IPS-NIHi11 (cell line): ENCODE data around the gene RAB3GAP1.
A peak's percentile ranks its signal among the peaks of the same experiment; 100 is the strongest.
"Not testable (repeated sequence)": the region's sequence is repeated elsewhere in the genome, so short reads cannot be mapped to it uniquely, and the experiment has no call there.

ENCODE experiments used
- DNase-seq: peaks from one replicate; pipeline ENCODE4 v3.0.0; 2012; ENCODE audit warnings: mixed read lengths, low spot score

RAB3GAP1 gene

DNA sequence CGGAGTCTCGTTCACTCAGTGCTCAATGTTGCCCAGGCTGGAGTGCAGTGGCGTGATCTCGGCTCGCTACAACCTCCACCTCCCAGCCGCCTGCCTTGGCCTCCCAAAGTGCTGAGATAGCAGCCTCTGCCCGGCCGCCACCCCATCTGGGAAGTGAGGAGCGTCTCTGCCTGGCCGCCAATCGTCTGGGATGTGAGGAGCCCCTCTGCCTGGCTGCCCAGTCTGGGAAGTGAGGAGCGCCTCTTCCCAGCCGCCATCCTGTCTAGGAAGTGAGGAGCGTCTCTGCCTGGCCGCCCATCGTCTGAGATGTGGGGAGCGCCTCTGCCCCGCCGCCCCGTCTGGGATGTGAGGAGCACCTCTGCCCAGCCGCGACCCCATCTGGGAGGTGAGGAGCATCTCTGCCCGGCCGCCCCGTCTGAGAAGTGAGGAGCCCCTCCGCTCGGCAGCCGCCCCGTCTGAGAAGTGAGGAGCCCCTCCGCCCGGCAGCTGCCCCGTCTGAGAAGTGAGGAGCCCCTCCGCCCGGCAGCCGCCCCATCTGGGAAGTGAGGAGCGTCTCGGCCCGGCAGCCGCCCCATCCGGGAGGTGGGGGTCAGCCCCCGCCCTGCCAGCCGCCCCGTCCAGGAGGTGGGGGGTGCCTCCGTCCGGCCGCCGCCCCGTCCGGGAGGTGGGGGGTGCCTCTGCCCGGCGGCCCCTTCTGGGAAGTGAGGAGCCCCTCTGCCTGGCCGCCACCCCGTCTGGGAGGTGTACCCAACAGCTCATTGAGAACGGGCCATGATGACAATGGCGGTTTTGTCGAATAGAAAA lies 53.6 kb downstream of the RAB3GAP1 start:
- not testable (repeated sequence) for DNase-seq

DNA sequence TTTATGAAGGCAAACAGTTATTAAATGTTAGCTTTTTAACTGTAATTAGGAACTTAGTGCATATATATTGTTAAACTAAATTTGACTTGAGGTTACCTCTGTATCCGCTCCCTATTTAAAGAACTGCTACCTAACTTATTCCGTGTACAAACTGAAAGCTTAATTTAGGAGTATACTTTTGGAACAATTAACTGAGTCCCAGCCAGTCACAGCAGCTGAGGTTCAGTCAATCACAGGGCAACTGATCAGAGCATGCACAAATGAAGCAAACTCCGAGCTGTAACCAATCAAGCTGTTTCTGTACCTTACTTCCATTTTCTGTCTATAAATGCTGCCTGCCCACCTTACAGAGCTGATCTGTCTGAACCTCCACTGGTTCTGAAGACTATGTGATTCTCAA lies 61.2 kb downstream of the RAB3GAP1 start:
- no peak for DNase-seq

DNA sequence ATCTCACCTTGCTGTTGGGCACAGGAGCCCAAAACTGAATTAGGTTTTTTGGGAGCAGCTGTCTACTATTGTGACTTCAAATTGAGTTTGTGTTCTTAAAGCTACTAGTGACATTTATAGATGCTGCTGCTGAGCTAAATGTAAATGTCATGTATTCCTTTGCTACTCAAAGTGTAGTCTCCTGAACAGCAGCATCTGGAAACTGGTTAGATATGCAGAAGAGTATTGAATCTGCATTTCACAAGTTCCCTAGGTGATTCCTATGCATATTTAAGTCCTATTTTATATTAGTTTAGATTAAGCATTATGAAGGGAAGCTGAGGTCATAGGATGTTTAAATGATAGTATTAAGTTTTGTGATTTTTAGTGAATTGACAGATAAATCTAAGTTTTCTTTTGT lies 67.5 kb downstream of the RAB3GAP1 start:
- no peak for DNase-seq

DNA sequence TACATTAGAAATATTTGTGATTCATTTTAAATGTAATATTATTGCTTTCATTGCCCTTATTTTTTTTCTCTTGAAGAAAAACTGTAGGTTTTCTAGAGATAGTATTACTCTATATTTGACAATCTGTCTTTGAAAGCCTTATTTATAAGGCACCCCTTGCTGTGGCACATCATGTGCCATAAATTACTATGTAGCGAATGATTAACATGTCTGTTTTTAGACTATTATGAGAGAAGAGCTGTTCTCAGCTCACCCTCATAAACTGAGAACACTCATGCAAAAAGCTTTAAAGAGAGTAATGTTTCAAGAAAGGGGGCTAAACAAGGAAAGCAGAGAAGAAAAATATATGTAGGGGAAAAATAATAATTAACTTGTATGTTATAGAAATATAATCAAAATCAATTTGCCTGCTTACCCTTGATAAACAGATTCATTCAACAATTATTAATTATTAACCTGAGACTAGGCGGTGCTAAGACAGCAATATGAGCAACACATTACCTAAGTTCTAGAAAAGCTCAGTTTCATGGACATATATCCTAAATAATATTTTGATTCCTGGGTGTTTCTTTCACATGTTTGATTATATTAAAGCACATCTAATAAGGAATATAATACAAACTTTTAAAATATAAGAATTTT lies 69.0 kb downstream of the RAB3GAP1 start:
- no peak for DNase-seq

DNA sequence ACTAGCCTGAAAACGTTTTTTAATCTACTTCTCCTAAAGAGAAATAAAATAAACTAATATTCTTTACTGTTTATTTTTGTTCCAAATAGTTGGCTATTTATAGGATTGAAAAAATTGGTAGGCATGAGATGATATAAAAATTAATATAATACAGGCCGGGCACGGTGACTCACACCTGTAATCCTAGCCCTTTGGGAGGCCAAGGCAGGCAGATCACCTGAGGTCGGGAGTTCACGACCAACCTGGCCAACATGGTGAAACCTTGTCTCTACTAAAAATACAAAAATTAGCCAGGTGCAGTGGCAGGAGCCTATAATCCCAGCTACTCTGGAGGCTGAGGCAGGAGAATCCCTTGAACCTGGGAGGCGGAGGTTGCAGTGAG lies 69.6 kb downstream of the RAB3GAP1 start:
- not testable (repeated sequence) for DNase-seq

DNA sequence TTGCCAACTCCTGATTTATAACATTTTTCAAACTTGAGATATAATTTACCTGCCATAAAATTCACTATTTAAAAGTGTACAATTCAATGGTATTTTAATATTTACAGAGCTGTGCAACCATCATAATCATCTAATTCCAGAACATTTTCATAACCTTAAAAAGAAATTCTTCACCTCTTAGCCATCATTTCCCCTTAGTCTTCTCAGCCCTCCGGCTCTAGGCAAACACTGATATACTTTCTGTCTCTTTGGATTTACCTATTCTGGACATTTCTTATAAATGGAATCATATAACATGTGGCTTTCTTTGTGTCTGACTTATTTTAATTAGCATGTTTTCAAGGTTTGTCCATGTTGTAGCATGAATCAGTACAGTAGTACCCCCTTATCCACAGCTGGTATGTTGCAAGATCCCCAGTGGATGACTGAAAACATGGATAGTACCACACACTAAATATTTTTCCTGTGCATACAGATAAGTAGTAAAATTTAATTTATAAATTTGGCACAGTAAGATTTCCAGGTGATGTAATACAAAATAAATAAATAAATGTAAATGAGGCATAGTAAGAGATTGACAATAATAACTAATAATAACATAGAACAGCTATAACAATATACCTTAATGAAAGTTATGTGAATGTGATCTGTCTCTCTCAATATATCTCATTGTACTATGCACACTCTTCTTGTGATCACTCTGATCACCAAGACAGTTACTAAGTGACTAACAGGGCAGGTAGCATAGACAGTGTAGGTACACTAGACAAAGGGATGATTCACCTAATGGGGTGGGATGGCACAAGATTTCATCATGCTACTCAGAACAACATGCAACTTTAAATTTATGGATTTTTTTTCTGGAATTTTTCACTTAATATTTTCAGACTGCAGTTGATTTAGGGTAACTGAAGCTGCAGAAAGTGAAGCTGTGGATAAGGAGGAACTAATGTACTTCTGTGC lies 73.1 kb downstream of the RAB3GAP1 start:
- DNase-seq = no peak

DNA sequence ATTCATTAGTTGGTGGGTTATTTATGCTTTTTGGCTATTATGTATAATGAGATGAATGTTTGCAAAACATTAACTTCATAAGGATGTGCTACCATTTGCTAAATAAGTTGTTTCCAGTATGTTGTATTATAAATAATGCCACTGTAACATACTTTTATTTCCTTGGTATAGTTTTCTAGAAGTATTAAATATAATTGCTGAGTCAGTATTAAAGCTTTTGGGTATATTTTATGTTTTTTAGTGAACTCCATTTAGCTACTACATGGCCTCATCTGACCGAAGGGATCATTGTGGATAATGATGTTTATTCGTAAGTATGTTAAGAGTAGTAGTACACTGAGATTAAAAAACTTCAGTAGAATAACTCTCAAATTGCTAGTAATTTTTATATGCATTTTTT lies 73.8 kb downstream of the RAB3GAP1 start:
- DNase-seq = no peak

DNA sequence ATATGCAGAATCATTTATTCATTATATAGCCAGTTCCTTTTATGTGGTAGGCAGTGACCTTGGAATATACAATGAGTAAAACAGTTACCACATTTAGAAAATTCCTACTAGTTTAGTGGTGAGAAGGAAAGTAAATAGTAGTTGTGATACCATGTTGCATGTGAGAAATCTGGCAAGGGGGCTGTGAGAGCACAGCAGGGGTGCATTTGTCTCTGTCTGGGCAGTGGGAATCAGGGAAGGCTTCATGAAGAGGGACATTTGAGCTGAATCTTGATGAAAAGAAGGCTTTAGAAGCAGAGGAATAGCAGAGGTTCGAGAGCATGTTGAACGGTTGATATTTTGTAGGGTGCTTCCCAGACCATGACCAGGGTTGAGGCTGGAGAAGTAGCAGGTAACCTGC lies 78.7 kb downstream of the RAB3GAP1 start:
- peak; percentile 9 for DNase-seq

DNA sequence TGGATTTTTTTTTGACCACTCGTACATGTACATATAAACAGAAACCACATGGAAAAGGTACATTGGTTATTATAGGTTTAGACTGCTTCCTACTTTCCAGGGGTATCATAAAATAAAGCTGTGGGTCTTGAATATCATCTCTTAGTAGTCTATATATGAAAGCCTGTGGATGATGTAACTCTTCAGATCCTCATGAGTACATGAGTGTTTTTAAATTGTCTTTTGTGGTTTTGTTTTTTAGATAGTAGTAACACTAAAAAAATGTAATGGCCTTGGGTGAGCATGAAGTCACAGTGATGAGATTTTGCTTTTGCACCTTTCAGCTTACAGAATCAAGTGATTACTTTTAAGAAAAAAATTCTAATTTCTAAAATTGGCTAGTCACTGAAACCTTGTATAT lies 80.2 kb downstream of the RAB3GAP1 start:
- DNase-seq = no peak

DNA sequence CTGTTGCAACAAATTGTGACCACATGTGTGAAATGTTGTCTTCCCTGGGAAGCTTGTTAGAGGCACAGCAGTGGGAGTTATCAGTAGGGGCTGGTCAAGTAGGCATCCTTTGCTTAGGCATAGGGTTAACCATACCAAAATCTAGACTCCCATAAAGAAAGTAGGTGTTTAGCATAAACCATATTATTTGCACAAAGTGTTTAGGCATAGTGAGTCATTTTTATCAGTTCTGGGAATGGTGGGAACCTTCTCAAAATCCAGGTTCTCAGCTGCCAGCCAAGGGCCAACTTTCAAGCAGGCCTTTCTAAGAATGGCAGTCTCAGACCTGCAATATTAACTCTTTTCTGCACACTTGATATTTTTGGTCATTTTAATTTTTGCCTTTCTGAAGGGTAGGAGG lies 88.5 kb downstream of the RAB3GAP1 start:
- no peak for DNase-seq

DNA sequence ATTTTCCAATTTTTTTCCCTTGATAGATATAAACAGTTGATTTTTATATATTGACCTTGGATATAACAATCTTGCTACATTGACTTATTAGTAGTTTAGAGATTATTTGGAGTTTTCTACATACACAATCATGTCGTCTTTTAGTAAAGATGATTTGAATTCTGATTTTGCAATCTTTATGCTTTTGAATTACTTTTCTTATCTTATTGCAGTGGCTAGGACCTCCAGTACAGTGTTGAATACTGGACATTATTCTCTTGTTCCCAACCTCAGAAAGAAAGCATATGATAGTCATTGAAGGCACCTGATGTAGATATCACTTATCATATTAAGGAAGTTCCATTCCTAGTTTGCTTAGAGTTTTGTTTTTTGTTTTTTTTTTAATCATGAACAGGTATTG lies 90.2 kb downstream of the RAB3GAP1 start:
- no peak for DNase-seq

DNA sequence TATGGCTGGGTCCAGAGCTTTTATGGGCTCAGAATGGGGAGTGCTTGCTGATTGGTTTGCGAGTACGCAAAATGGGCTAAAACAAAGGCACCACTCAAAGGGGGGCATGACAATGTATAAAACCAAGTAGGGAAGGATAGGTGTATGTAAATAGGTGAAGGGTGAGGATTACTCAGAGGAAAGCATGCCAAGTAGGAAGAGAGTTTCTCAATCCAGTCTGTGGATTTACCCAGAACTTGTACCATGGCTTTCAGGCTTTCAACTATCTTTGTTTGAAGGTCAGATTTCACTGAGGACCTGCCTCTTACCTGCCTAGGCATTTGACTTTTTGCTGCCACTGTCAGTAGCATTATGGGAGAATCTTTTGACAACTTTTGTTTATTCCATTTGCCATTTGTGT lies 92.3 kb downstream of the RAB3GAP1 start:
- no peak for DNase-seq

DNA sequence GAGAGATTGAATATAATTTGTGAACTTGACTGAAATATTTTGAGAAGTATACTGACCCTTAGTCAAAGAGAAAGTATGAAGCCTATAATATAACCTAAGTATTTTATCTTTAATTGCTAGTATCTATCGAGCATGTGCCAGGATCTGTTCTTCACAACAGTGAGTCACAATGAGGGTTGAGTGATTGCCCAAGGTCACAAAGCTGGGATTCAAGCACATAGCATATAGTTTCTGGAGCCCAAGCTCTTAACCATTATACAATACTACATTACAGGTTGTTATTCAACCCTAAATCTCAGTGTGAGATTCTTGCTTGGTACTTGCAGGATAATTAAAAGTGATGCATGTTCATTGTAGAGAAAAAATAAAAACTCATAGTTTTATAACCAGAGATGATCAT lies 97.2 kb downstream of the RAB3GAP1 start:
- DNase-seq = no peak

DNA sequence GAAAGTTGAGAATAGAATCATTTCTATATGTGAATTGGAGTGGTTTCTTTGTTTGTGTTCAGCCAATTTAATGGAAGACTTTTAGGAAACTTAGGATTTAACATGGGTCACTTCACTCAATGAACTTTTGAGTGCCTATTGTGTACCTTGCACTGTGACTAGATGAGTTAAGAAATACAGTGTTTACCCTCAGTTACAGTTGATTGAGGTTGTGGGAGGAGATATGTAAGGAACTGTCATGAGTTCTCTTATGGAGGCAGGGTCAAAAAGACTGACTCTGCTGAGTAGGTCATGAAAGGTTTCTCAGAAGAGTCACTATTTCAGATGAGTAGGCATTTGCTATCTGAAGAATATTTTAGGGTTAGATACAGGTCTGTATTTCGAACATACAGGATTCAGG lies 98.6 kb downstream of the RAB3GAP1 start:
- DNase-seq = no peak

DNA sequence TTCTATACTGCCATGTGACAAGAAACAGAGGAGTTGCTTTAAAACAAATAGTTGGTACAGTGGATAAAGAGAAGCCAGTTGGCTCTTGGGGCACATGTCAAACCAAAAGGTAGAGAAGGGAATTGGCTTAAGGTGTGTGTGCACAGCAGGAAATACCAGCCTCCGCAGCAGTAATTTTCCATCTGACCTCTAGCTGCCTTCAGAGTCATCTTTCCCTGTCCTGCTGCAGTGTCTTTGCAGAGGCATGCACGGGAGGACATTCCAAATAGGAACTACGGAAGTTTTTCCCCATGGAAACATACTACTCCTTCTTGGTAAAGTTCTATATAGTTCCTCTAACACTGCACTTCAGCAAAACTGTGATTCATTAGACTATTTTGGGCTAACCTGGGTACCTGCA lies 99.5 kb downstream of the RAB3GAP1 start:
- DNase-seq = no peak

DNA sequence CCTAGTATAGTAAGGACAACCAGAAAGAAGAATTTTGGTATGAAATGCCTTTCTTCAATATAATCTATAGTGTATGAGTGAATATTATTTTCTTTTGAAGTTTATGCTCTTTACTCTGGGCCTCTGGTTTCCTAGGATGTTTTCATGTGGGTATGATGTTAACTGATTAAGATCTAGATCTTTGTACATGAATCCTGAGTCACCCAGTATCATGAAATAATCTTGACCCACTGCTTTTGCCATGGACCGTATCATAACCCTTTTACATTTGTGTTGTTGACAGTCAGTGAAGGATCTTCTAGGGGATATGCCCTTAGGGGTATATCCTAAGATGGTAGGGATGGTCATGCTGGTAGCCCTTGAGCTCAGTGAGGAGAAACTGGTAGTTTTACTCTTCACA lies 100.3 kb downstream of the RAB3GAP1 start:
- DNase-seq = no peak

DNA sequence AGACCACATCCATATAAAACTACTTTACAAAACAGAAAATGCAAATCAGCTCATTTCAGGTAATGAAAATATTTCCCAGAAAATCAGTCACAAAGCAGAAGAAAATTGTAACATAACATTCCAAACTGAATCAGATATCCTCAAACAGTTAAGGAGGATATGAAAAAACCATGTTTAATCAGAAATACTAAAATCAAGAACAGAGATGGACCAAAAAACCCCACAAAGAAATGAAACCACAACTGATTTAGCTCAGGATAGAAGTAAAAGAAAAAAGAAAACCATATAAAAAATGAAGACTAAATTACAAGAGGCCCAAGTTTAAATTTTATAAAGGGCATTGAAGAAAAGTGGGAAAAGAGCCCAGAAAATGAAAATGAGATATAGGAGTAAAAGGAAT lies 102.9 kb downstream of the RAB3GAP1 start:
- no peak for DNase-seq

DNA sequence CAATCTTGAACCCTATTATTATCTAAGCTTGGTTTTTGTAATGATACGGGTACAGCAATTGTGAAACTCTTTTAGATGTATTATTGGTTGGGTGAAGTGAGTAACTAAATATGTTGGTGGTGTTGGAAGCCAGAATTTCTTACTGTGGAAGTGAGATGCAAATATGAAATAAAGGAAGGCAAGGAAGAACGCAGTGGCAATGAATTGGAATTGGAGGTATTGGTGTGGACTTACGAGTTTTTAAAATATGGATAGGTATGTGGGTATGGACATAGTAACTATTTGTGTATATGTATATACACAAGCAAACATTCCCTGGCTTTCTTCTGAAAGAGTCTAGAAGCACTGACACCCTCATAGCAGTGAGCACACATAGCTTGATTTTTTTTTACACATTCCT lies 105.8 kb downstream of the RAB3GAP1 start:
- no peak for DNase-seq

DNA sequence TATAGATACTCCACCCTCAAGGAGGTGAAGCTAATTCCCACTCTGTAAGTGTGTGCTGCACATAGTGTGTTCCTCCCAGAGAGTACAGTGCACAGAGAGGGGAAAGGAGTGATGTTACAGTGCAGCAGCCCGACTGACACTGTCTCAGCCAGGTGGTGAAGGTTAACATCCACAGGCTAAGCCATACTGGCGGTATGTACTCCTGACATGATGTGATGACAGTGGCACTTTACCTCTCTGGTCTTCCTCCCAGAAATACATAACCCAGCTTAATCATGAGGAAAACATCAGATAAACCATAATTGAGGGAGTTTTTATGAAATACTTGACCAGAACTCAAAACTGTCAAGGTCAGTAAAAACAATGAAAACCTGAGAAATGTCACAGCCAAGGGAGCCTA lies 107.1 kb downstream of the RAB3GAP1 start:
- DNase-seq = no peak

DNA sequence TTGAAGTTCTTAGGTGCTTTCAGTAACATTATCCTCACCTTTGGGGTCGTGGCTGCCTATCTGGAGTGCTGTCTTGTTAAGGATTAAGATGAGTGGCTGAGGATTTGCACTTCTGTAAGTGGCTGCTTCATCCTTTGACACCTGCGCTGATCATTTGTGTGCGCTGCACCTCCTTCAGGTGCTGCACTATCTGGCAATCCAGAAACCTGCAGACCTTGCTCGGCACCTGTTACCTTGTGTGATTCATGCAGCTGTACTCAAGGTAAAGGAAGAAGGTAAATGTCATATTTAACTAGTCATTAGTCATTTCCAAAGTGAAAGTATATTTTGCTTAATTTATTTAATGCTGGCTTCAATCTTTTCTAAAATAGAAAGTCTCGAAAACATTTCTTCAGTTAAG lies 110.3 kb downstream of the RAB3GAP1 start:
- no peak for DNase-seq

DNA sequence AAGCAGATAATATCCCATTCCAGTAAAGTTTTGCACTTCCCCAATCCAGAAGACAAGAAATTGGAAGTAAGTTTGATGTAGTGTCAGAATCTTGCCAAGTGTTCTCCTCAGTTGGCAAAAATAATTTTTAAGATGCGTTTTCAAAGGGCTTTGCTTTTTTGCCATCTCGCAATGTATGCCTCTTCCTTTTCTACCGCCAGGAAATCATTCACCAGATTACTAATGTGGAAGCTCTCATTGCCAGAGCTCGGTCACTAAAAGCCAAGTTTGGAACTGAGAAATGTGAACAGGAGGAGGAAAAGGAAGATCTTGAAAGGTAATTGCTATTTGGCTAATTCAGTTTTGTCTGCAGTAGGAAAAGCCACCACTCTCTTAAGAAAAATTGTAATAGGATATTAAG lies 110.7 kb downstream of the RAB3GAP1 start:
- no peak for DNase-seq

DNA sequence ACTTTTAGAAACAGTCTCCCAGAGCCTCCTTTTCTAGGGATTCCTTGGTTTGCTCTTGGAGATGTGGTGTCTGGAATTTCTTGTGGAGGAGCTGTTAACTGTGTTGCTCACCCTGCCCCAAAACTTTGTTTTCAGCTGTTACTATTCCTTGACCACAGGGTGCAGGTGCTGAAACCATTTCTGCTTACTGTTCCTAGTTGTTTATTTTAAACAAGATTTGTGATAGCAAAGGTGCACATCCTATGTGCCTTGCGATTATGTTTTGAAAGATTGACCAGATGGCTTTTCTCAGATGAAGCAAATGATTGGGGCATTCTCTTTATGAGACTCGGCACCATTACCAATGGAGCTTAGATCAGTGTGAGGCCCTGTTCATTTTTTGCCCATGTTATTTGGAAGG lies 111.2 kb downstream of the RAB3GAP1 start:
- DNase-seq = no peak

DNA sequence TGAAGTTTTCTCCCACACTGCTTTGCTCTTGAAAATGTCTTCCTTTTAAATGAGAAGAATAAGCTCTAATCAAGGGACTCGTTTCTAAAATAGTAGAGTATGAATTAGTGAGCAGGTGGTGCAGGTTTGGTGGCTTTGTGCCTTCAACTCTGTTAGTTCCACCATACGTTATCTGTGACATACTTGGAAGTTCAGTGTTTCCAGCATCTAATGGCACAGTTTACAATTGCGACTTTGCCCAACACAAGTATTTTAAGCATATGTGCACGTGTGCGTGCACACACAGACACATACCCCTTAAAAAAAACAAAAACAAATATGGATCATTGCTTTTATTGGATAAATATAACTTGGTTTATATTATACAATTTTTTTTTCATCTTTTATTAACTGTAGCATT lies 111.8 kb downstream of the RAB3GAP1 start:
- DNase-seq = no peak
